ENCODE measurements around the gene MAGI2.
"Not testable (repeated sequence)": the region's sequence is repeated elsewhere in the genome, so short reads cannot be mapped to it uniquely, and the experiment has no call there.

MAGI2 gene

GRCh38 chr7:78329001-78329655, 1124.3 kb downstream of the MAGI2 start:
- in situ Hi-C loops (cut with MboI; ENCODE audit: low sequenced_read_pairs, unreplicated experiment): no loop called here

GRCh38 chr7:78327718-78328117, 1125.7 kb downstream of the MAGI2 start:
- no peak for TF ChIP-seq CTCF (IDR thresholded peaks at IDR 0.05; ENCODE audit: borderline replicate concordance, control extremely low read depth, extremely low read depth, insufficient read depth, missing control alignments)
- no peak for DNase-seq (ENCODE audit: low spot score)
- in situ Hi-C loops (cut with MboI; ENCODE audit: low sequenced_read_pairs, unreplicated experiment): no loop called here

More at GRCh38 chr7:78329001-78329655, 1124.3 kb downstream of the MAGI2 start:
- no peak for TF ChIP-seq CTCF (IDR thresholded peaks at IDR 0.05; ENCODE audit: borderline replicate concordance, control extremely low read depth, extremely low read depth, insufficient read depth, missing control alignments)
- DNase-seq (ENCODE audit: low spot score): no peak

DNA sequence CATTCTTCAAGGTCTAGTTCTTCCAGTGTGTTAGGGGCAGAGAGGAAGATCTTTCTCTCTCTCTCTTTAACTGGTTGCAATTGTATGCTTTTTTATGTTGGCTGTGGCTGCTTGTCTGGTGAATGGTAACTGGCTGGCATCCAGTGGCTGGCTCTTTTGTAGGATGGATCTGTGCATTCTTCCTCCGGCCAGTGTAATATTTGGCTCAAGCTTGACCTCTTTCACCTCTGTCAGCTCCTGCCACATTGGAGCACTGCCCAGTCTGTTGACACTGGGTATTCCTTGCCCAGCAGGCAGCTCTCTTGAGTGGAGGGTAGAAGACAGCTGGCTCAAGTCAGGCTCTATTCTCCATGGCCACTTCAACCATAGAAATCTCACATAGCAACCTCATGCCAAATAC, 1126.6 kb downstream of the MAGI2 start:
- no peak for DNase-seq (ENCODE audit: low spot score)
- in situ Hi-C loops (cut with MboI; ENCODE audit: low sequenced_read_pairs, unreplicated experiment): no loop called here
- no peak for TF ChIP-seq CTCF (IDR thresholded peaks at IDR 0.05; ENCODE audit: borderline replicate concordance, control extremely low read depth, extremely low read depth, insufficient read depth, missing control alignments)

- in situ Hi-C loops (cut with MboI; ENCODE audit: low sequenced_read_pairs, unreplicated experiment): no loop called here
- no peak for TF ChIP-seq CTCF (IDR thresholded peaks at IDR 0.05; ENCODE audit: borderline replicate concordance, control extremely low read depth, extremely low read depth, insufficient read depth, missing control alignments)
- DNase-seq (ENCODE audit: low spot score): no peak
These were observed 1127.3 kb downstream of the MAGI2 start for GRCh38 chr7:78326189-78326588.

GRCh38 chr7:78323118-78323517, 1130.3 kb downstream of the MAGI2 start:
- no peak for DNase-seq (ENCODE audit: low spot score)
- no peak for TF ChIP-seq CTCF (IDR thresholded peaks at IDR 0.05; ENCODE audit: borderline replicate concordance, control extremely low read depth, extremely low read depth, insufficient read depth, missing control alignments)
- in situ Hi-C loops (cut with MboI; ENCODE audit: low sequenced_read_pairs, unreplicated experiment): no loop called here

- DNase-seq (ENCODE audit: low spot score); in situ Hi-C loops (cut with MboI; ENCODE audit: low sequenced_read_pairs, unreplicated experiment): not testable (repeated sequence)
These were observed 1131.2 kb downstream of the MAGI2 start for GRCh38 chr7:78322231-78322630.

GRCh38 chr7:78317371-78317770, 1136.1 kb downstream of the MAGI2 start:
- no peak for DNase-seq (ENCODE audit: low spot score)
- in situ Hi-C loops (cut with MboI; ENCODE audit: low sequenced_read_pairs, unreplicated experiment): no loop called here
- no peak for TF ChIP-seq CTCF (IDR thresholded peaks at IDR 0.05; ENCODE audit: borderline replicate concordance, control extremely low read depth, extremely low read depth, insufficient read depth, missing control alignments)

Measured in GM13976 (cell line).